Amniotic epithelial cell (primary cell): Measurements from ENCODE around the gene CDC27.
"Not testable (repeated sequence)": the region's sequence is repeated elsewhere in the genome, so short reads cannot be mapped to it uniquely, and the experiment has no call there.

Experiments
- DNase-seq: peaks from one replicate; pipeline ENCODE4 v3.0.0-alpha.2; 2010; ENCODE audit warnings: low read depth

CDC27 gene

DNA sequence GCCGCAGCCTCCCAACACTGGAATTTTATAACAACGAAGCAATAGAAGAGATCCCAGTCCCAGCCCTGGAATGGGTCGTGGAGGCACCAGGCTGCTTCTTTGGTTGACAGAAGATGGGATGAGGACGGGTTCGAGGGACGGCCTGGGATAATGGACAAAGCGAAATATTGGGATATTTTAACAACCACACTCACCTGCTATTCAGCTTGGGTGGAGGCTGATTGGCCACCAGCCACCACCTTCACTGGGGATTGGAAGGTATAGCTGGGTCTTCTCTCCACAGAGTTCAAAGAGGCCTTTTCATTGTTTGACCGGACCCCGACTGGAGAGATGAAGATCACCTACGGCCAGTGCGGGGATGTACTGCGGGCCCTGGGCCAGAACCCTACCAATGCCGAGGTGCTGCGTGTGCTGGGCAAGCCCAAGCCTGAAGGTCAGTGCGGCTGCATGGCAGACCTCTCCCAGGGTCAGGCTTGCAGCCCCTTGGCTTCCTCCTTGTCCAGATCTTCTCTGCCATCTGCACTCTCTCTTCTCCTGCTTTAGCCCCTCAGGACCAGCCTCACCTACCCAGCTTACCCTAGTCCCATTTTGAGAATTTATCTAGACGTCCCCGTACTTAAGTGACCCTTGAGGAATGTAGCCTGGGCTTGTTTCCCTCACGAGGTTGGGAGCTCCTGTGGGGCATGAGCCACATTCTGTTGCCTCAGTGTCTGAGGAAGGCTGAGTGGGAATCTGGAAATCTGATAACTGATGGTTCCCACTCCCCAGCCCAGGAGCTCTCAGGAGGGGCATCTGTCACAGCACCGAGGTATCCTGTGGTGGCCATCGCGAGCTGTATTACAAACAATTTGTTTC is 30.8 kb upstream of the CDC27 start:
- DNase-seq: no peak

GRCh38 chr17:47218896-47219430 is 29.9 kb upstream of the CDC27 start:
- DNase-seq: no peak

DNA sequence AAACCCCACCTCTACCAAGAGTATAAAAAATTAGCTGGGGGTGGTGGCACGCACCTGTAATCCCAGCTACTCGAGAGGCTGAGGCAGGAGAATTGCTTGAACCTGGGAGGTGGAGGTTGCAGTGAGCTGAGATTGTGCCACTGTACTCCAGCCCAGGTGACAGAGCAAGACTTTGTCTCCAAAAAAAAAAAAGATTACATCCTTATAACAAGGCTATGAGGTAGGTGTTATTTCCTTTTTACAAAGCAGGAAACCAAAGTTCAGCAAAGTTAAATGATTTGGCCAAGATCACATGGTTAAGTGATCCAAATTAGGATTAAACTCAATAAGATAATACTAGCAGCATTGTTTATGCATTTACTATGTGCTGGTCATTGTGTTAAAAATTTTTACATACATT is 28.2 kb upstream of the CDC27 start:
- not testable (repeated sequence) for DNase-seq

- not testable (repeated sequence) for DNase-seq
Measured at GRCh38 chr17:47216821-47217220, 27.7 kb upstream of the CDC27 start.

DNA sequence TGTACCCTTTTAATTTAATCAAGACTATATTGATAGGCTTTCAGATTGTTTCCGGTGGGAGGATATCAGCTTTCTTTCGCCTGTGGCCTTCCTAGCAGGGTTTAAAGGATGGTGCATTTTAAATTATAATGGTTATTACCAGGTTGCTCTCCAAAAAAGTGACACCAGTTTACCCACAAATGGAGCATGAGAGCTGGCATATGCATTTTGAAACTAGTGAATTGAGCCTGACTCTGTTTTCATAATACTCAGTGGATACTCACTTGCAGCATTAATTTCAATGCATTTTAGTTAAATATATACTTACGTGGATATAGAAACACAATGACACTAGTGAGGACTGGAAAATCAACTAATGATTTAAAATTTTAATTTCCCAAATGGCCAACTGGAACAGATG is 25.8 kb upstream of the CDC27 start:
- DNase-seq: no peak

- DNase-seq: no peak
Measured at GRCh38 chr17:47213540-47213939, 24.4 kb upstream of the CDC27 start.

GRCh38 chr17:47212458-47212857 is 23.4 kb upstream of the CDC27 start:
- no peak for DNase-seq

GRCh38 chr17:47210779-47211178 is 21.7 kb upstream of the CDC27 start:
- no peak for DNase-seq

GRCh38 chr17:47210105-47210504 is 21.0 kb upstream of the CDC27 start:
- DNase-seq: no peak

DNA sequence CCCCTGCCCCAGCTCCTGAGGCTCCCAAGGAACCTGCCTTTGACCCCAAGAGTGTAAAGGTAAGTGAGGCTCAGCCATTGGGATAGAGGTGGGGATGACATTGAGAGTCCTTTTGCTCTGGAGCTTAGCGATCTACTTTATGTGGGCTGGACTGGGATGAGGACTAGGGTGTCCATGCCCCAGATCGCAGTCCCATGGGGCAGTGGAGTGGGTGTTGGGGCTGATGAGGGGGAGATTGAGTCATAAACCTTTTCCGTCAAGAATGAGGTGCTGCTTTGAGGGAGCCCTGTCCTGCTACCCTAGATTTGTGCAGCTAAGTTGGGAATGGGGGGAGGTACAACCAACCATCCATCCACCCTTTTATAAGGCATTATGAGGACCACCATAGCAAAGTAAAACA is 20.4 kb upstream of the CDC27 start:
- no peak for DNase-seq

DNA sequence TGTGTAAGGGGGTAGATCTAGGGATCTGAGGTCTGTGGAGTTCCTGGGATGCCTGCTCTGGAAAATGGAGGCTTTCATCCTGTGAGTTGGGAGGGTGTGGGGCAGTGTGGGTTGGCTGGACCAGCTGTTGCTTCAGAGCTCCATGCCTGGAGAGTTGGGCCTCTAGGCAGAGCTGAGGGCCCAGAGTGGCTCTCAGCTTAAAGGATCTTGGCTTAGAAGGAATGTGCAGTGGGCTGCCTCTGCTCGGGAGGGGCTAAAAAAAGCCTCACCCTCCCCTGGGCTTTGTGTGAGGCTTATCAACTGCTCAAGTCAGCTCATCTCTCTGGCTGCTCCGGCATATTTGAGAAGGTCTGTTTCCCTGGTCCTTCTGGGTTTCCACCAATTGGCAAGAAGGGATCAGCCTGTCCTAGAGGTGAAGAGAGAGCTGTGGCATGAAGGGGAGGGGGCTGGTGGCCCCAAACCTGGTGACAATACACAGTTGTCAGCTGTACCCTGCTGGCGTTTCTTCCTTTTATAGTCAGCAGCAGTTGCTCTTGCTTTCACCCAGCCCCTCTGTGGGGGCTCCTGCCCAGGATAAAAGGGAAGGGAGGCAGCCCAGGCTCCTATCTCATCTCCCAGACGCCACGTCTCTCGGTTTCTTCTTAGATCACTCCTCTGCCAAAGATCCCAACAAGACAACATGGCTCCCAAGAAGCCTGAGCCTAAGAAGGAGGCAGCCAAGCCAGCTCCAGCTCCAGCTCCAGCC is 19.8 kb upstream of the CDC27 start, which contains the start of gene MYL4:
Gene MYL4, plus strand, starts transcription at position 605 of the 745 bp plus-strand sequence. Its CDS starts 75 bp downstream, at position 680.
- DNase-seq: peak; percentile 12

GRCh38 chr17:47207143-47208067 is 18.3 kb upstream of the CDC27 start:
- DNase-seq: no peak

DNA sequence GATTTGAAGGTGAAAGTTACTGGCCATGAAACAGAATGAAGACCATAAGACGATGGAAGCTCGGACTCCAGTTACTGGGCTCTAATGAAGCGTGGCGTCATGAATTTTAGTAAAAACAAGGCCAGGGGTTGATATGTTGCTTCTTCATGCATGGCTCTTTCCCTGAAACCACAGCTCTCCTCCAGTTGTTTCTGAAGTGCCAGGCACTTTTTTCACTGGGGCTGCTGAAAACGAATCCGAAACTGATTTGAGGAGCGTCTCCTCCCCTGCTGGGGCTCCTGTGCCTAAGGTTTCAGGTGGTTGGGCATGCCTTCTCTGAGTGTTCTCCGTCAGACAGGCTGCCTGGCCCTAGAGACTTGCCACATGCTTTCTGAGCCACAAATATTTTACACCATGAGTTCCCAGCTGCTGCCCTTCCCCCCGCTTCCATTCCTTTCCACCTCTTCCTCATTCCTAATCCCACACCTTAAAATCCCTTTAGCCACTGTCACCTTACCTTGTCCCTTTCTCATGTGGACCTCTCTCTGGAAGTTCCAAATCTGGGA is 16.4 kb upstream of the CDC27 start:
- peak; percentile 76 for DNase-seq

DNA sequence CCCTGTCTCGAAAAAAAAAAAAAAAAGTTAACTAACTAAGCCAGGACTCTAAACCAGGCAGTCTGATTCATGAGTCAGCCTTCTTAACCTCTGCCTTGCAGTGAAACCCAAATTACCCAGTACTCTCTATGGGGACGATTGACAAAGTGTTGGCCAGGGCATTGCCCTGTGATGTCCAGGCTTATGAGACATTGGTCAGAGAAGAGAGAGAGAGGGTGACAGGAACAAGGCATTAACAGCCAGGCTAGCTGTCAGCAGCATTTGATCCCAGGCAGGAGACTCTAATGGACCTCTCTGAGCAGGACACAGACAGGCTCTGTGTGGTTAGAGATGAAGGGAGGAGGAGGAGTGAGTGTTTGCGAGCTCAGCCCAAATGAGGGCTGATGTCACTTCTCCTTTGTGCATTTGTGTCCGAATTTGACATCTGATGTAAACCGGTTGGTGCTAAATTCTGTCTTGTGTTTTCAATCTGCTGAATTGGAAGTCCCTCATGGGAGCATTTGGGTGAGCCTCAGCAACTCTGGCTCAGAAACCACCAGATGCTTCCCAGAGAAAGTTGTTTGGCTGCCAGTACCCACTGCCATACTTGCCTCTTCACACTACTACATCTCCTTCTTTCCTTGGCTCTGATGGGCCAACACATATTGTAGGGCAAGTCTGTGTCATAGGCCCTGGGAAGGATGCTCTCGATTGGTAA is 15.8 kb upstream of the CDC27 start:
- DNase-seq: peak; percentile 17

DNA sequence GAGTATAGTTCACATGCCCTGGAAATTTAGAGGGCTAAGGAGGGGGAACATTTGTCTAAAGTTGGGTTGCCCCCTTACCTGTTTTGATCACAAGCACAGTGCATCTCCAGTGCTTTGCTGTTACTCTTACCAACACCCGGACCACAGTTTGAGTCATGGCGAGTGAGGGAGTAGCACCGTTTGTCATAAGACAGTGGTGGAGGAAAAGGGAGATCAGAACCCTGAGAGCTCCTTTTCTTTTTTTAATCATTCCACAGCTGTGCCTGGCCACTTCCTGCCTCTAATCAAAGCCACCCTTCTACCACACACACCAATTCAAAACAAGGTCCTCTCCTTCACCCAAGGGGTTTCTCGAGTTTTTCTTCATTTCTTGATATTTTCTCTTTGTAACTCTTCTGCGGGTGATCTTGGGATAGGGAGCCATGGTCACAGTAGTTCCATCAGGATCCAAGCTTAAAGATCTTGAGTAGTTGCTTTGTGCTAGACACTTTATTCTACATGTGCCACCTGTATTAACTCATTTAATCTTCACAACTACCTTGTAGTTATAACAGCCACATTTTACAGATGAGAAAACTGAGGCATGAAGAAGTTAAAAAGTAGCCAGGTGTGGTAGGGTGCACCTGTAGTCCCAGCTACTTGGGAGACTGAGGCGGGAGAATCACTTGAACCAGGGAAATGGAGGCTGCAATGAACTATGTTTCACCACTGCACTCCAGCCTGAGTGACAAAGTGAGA is 15.1 kb upstream of the CDC27 start:
- peak; percentile 48 for DNase-seq

GRCh38 chr17:47201166-47201565 is 12.1 kb upstream of the CDC27 start:
- no peak for DNase-seq

DNA sequence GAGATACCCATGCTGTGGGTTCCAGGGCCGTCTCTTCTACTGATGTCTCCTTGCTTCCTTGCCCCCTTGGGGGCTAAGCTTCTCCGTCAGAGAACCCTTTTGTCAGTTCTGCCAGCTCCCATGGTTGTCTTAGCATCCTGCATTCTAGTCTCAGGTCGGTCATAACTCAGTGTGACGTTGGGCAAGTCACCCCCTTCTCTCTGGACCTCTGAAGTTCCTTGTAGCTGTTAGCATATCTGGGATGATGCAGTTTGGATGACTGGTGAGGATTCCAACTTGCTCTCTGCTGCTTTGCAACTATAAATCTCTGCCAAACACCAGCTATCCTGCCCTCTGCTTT is 11.2 kb upstream of the CDC27 start:
- DNase-seq: no peak

DNA sequence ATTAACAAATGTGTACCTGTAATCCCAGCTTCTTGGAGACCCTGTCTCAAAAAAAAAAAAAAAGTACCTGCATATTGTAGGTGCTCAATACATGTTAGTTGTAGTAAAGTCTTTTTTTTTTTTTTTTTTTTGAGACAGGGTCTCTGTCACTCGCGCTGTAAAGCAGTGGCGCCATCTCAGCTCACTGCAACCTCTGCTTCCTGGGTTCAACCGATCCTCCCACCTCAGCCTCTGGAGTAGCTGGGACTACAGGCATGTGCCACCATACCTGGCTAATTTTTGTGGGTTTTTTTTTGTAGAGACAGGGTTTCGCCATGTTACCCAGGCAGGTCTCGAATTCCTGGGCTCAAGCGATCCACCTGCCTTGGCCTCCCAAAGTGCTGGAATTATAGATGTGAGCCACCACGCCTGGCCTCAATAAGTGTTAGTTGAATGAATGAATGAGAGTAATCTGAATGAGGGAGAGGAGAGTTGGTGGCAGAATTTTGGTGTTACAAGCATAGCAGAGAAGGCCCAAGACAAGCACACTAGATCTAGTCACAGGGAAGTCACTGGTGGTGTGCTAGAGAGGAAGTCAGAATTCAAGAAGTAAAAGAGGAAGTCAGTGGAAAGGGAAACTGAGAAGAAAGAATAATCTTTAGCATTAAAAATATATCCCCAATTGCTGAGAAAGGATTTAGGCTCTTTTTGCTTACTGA is 10.7 kb upstream of the CDC27 start:
- DNase-seq: no peak

GRCh38 chr17:47197821-47198220 is 8.7 kb upstream of the CDC27 start:
- peak; percentile 19 for DNase-seq
